GM13977 (cell line): ENCODE measurements around the gene GGT6.

Source experiments
- DNase-seq: peaks from one replicate; pipeline ENCODE4 v3.0.0; 2012; ENCODE audit warnings: low spot score
- CTCF ChIP-seq: IDR thresholded peaks from 2 replicates; pipeline ENCODE4 v1.5.1; 2012; ENCODE audit warnings: mild to moderate bottlenecking, control low read depth; ENCODE audit not compliant: insufficient read depth; ENCODE audit errors: extremely low read depth, missing control alignments
- in situ Hi-C: fragments of 300-500 bp; cut with MboI; formaldehyde crosslinking; loops from one replicate; pipeline ENCODE4 v1.12.0; 2022; ENCODE audit warnings: low sequenced_read_pairs, low pct_unique_long_range_greater_than_20kb, mixed read lengths, inconsistent platforms; ENCODE audit not compliant: unreplicated experiment

The GGT6 gene

GRCh38 chr17:4569591-4569990 lies 9.2 kb upstream of the GGT6 start:
- TF ChIP-seq CTCF, result no peak
- in situ Hi-C loops, result no loop called here
- no peak for DNase-seq

- peak; percentile 83 for TF ChIP-seq CTCF
- in situ Hi-C loops, result no loop called here
- DNase-seq, result peak; percentile 70
Observed at GRCh38 chr17:4566785-4567184, 6.4 kb upstream of the GGT6 start.

GRCh38 chr17:4565209-4566141 lies 5.1 kb upstream of the GGT6 start:
- in situ Hi-C loops, result no loop called here
- peak; percentile 73 for DNase-seq
- TF ChIP-seq CTCF, result peak; percentile 89

GRCh38 chr17:4562015-4562969 lies 1.9 kb upstream of the GGT6 start:
- no peak for TF ChIP-seq CTCF
- in situ Hi-C loops, result no loop called here
- DNase-seq, result no peak

- in situ Hi-C loops, result no loop called here
- DNase-seq, result no peak
- TF ChIP-seq CTCF, result no peak
Observed at GRCh38 chr17:4560837-4561256, 470 bp upstream of the GGT6 start.

GRCh38 chr17:4559966-4560365 lies 411 bp downstream of the GGT6 start:
- in situ Hi-C loops, result no loop called here

More at GRCh38 chr17:4559966-4560365, 411 bp downstream of the GGT6 start:
- no peak for DNase-seq
- no peak for TF ChIP-seq CTCF
